GM23338 (cell line): ENCODE data around the gene FLT1. TPM values are rescaled to one million over a fixed set of nuclear protein-coding genes. Genes with fewer than 3 reads are reported as not detected.
A peak's percentile ranks its signal among the peaks of the same experiment; 100 is the strongest.

Source experiments
- ATAC-seq: fragments of 200-7000 bp; cut with Tn5 transposase; 3 replicates; pipeline ENCODE4 v1.9.1; 2020
- DNase-seq: peaks from one replicate; pipeline ENCODE4 v3.0.0-alpha.2; 2015; ENCODE audit warnings: low spot score
- H2AFZ ChIP-seq: fragments of 200-600 bp; sonication (generic); 2 replicates; pipeline ENCODE4 v1.8.0; 2016; ENCODE audit warnings: antibody characterized with exemption, mild to moderate bottlenecking, moderate library complexity
- H3F3A ChIP-seq: fragments of 200-600 bp; sonication (generic); replicated peaks from 2 replicates; pipeline ENCODE4 v1.8.0; 2017; ENCODE audit warnings: antibody characterized with exemption, mixed run types, low read depth
- H3K27ac ChIP-seq: fragments of 200-600 bp; sonication (generic); 2 replicates; pipeline ENCODE4 v1.6.1; 2016; ENCODE audit warnings: low read depth
- H3K27me3 ChIP-seq: fragments of 200-600 bp; sonication (generic); 2 replicates; pipeline ENCODE4 v1.8.0; 2016; ENCODE audit warnings: mild to moderate bottlenecking, mixed run types, moderate library complexity; ENCODE audit not compliant: insufficient read depth
- H3K36me3 ChIP-seq: fragments of 200-600 bp; sonication (generic); 2 replicates; pipeline ENCODE4 v1.8.0; 2016; ENCODE audit warnings: mild to moderate bottlenecking; ENCODE audit not compliant: insufficient read depth
- H3K4me1 ChIP-seq: fragments of 200-600 bp; sonication (generic); 2 replicates; pipeline ENCODE4 v1.8.0; 2016; ENCODE audit warnings: mild to moderate bottlenecking, moderate library complexity; ENCODE audit not compliant: insufficient read depth
- H3K4me2 ChIP-seq: fragments of 200-600 bp; sonication (generic); 2 replicates; pipeline ENCODE4 v1.7.1; 2017; ENCODE audit warnings: mixed run types
- H3K4me3 ChIP-seq: fragments of 200-600 bp; sonication (generic); 2 replicates; pipeline ENCODE4 v1.6.1; 2016; ENCODE audit warnings: mixed run types
- H3K79me2 ChIP-seq: fragments of 200-600 bp; sonication (generic); replicated peaks from 2 replicates; pipeline ENCODE4 v1.8.0; 2017; ENCODE audit warnings: mild to moderate bottlenecking; ENCODE audit not compliant: insufficient read depth
- H3K9me2 ChIP-seq: fragments of 200-600 bp; sonication (generic); 2 replicates; pipeline ENCODE4 v1.8.0; 2017; ENCODE audit not compliant: insufficient read depth
- H4K20me1 ChIP-seq: fragments of 200-600 bp; sonication (generic); replicated peaks from 2 replicates; pipeline ENCODE4 v1.8.0; 2017; ENCODE audit warnings: mild to moderate bottlenecking; ENCODE audit not compliant: insufficient read depth
- H3K27ac Mint-ChIP-seq: 2 replicates; pipeline ENCODE4 v1.8.0; 2020; ENCODE audit warnings: inconsistent platforms, mild to moderate bottlenecking, moderate library complexity, mixed read lengths
- H3K27me3 Mint-ChIP-seq: 3 replicates; pipeline ENCODE4 v1.8.0; 2022; ENCODE audit warnings: low read depth, mild to moderate bottlenecking, moderate library complexity, mixed read lengths, inconsistent platforms; ENCODE audit not compliant: insufficient read depth, poor library complexity
- H3K36me3 Mint-ChIP-seq: 3 replicates; pipeline ENCODE4 v1.8.0; 2021; ENCODE audit warnings: low read depth, mild to moderate bottlenecking, inconsistent platforms, moderate library complexity, mixed read lengths
- H3K4me1 Mint-ChIP-seq: 3 replicates; pipeline ENCODE4 v1.8.0; 2020; ENCODE audit warnings: mild to moderate bottlenecking, inconsistent platforms, mixed read lengths
- H3K4me3 Mint-ChIP-seq: 3 replicates; pipeline ENCODE4 v1.8.0; 2021; ENCODE audit warnings: moderate library complexity, mild to moderate bottlenecking, inconsistent platforms, mixed read lengths
- H3K9me3 Mint-ChIP-seq: 3 replicates; pipeline ENCODE4 v1.8.0; 2020; ENCODE audit warnings: moderate library complexity, mild to moderate bottlenecking, inconsistent platforms, mixed read lengths
- CREB1 ChIP-seq: fragments of 250-450 bp; sonication (Bioruptor Pico); IDR thresholded peaks from 2 replicates; pipeline ENCODE4 v1.5.0; 2020; ENCODE audit warnings: low read depth, mild to moderate bottlenecking, moderate library complexity
- EZH2 ChIP-seq: fragments of 200-600 bp; sonication (generic); IDR thresholded peaks from one replicate; pipeline ENCODE4 v1.8.0; 2017; ENCODE audit warnings: antibody characterized with exemption, mild to moderate bottlenecking, low read depth; ENCODE audit not compliant: unreplicated experiment
- EZH2phosphoT487 ChIP-seq: fragments of 200-600 bp; sonication (generic); IDR thresholded peaks from one replicate; pipeline ENCODE4 v1.8.1; 2018; ENCODE audit warnings: antibody characterized with exemption; ENCODE audit not compliant: unreplicated experiment
- JUNB ChIP-seq: IDR thresholded peaks from one replicate; pipeline ENCODE4 v1.6.1; 2016; ENCODE audit warnings: antibody characterized with exemption; ENCODE audit not compliant: unreplicated experiment
- NANOG ChIP-seq: IDR thresholded peaks from 2 replicates; pipeline ENCODE4 v1.6.1; 2016; ENCODE audit warnings: antibody characterized with exemption, borderline replicate concordance
- POLR2AphosphoS5 ChIP-seq: IDR thresholded peaks from 2 replicates; pipeline ENCODE4 v1.6.1; 2016; ENCODE audit warnings: antibody characterized with exemption, low read depth
- STAT1 ChIP-seq: IDR thresholded peaks from one replicate; pipeline ENCODE4 v1.6.1; 2016; ENCODE audit warnings: antibody characterized with exemption; ENCODE audit not compliant: unreplicated experiment
- ZNF114 ChIP-seq: fragments of 250-450 bp; sonication (Bioruptor Pico); IDR thresholded peaks from 2 replicates; pipeline ENCODE4 v1.5.0; 2020; ENCODE audit warnings: mild to moderate bottlenecking, moderate library complexity
- ZNF331 ChIP-seq: fragments of 250-450 bp; sonication (Bioruptor Pico); IDR thresholded peaks from 2 replicates; pipeline ENCODE4 v1.5.0; 2020; ENCODE audit warnings: low read depth, mild to moderate bottlenecking, moderate library complexity
- polyA plus RNA-seq: library from polyadenylated mRNA; unstranded; fragments of >200 nt; fragmentation: Nextera tagmentation; extraction: Ambion mirVana; gene quantifications from 2 replicates; pipeline ENCODE4 v1.2.1, GENCODE V29; 2016
- total RNA-seq: library from RNA; depleted of rRNA; stranded (reverse); fragments of >200 nt; shearing (Covaris generic); gene quantifications from 2 replicates; pipeline ENCODE4 v1.2.3, GENCODE V29; 2014
- TF ChIP-seq, protein P1 (sequence below), 2 experiments: fragments of 200-600 bp in 1 of 2; sonication (generic) in 1 of 2; conservative IDR thresholded peaks; 2 replicates each; pipeline versions ENCODE4 v1.5.1 to v1.6.1; 2016 to 2017; ENCODE audit warnings: antibody characterized with exemption in 2 of 2, low read depth in 2 of 2, mild to moderate bottlenecking in 2 of 2, moderate library complexity in 1 of 2
- TF ChIP-seq, protein P2 (sequence below): IDR thresholded peaks from 2 replicates; pipeline ENCODE4 v1.6.1; 2016; ENCODE audit warnings: antibody characterized with exemption
- TF ChIP-seq, protein P3 (sequence below): IDR thresholded peaks from one replicate; pipeline ENCODE4 v1.6.1; 2018; ENCODE audit warnings: antibody characterized with exemption; ENCODE audit not compliant: unreplicated experiment

FLT1 gene
- total and polyA plus RNA-seq, 2 experiments from 2014 or later = 26.8 to 116 TPM

DNA sequence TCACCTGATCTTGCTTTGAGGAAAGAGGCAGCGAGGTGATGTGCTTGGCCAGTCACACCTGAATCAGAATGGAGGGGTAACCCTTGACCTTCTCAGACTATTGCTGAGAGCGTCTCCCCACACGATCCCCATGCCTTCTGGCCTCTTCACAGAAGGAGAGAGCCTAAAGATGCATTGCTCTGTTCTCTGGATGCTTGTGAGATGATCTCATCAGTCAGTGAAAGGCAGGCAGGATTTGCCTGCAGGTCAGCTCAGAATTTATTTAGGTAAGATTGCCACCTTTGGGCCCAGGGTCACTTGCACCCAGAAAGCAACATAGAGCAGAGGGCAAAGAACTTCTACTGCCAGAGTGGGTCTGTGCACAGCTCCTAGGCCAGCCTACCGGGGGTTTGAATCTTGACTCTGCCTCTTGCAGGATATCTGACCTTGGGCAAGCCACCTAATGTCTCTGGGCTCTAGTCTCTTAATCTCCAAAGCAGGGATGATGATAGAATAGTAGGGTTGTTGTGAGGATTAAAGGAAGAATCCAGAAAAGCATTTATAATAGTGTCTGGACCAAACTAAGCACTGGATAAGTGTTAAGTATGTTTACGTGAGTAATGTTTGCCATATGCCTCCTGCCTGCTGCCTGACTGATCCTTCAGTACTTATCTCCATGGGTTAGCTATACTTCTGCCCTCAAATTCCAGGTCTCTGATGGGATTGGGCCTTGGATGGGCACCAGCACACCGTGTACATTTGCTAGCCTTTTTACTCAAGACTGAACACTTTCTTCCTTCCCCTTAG lies 8.4 kb upstream of the FLT1 start:
- Mint-ChIP-seq H3K27ac (no peak overlapping the region), H3K4me1 (peaks cover 17% of the 10 kb centered on the region), H3K36me3 (no peaks in the 10 kb centered on the region), H3K9me3 (no peaks in the 10 kb centered on the region), H3K4me3 (no peak overlapping the region), H3K27me3 (peaks cover 6% of the 10 kb centered on the region)
- Histone ChIP-seq H3K4me2 (no peak overlapping the region), H4K20me1 (no peaks in the 10 kb centered on the region), H3K27me3 (no peaks in the 10 kb centered on the region), H2AFZ (peak overlapping the region; percentile 1; the same call in 1 of the 2 replicates), H3K4me1 (no peaks in the 10 kb centered on the region; the same call in none of the 2 replicates), H3K36me3 (no peaks in the 10 kb centered on the region), H3F3A (no peaks in the 10 kb centered on the region), H3K27ac (no peak overlapping the region), H3K9me2 (peaks cover 3% of the 10 kb centered on the region; the same call in 1 of the 2 replicates), H3K79me2 (no peaks in the 10 kb centered on the region), H3K4me3 (no peak overlapping the region)
- peak; percentile 52 for DNase-seq
- ATAC-seq = peak; percentile 88
- no peak for TF ChIP-seq JUNB
- TF ChIP-seq, protein P1, sequence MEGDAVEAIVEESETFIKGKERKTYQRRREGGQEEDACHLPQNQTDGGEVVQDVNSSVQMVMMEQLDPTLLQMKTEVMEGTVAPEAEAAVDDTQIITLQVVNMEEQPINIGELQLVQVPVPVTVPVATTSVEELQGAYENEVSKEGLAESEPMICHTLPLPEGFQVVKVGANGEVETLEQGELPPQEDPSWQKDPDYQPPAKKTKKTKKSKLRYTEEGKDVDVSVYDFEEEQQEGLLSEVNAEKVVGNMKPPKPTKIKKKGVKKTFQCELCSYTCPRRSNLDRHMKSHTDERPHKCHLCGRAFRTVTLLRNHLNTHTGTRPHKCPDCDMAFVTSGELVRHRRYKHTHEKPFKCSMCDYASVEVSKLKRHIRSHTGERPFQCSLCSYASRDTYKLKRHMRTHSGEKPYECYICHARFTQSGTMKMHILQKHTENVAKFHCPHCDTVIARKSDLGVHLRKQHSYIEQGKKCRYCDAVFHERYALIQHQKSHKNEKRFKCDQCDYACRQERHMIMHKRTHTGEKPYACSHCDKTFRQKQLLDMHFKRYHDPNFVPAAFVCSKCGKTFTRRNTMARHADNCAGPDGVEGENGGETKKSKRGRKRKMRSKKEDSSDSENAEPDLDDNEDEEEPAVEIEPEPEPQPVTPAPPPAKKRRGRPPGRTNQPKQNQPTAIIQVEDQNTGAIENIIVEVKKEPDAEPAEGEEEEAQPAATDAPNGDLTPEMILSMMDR (conservative IDR thresholded peaks at IDR 0.05; ENCODE audit: low read depth in 2 of 2) = peak in 1 of 2 experiments; percentile 18; a peak in 1 of 4 replicates

DNA sequence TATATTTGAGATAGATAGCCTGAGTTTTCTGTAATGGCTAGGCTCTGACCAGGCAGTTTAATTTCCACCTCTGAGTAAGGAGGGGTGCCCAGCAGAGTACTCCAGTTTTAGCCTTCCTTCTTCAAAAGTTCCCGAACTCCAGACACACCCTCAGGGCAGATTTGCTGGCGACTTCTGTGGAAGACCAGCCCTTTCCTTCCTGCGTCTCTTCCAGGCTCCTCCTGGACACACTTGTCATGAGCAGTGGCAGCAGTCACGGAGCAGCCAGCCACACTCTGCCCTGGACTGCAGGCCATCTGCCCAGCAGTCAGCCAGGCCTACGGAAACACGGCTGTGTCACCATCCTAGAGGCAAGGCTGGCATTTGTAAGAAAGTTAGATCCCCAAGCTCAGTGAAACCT lies 6.6 kb upstream of the FLT1 start:
- Mint-ChIP-seq H3K4me3 (no peak overlapping the region), H3K4me1 (peaks cover 34% of the 10 kb centered on the region), H3K9me3 (no peaks in the 10 kb centered on the region), H3K27me3 (peaks cover 8% of the 10 kb centered on the region), H3K36me3 (no peaks in the 10 kb centered on the region), H3K27ac (no peak overlapping the region)
- Histone ChIP-seq H3K4me3 (no peak overlapping the region), H3K4me2 (no peak overlapping the region), H3K27ac (no peak overlapping the region), H4K20me1 (no peaks in the 10 kb centered on the region), H3K4me1 (peaks cover 8% of the 10 kb centered on the region), H3K27me3 (peaks cover 16% of the 10 kb centered on the region), H3K9me2 (peaks cover 3% of the 10 kb centered on the region; the same call in 1 of the 2 replicates), H3F3A (no peaks in the 10 kb centered on the region), H3K79me2 (peaks cover 6% of the 10 kb centered on the region), H3K36me3 (no peaks in the 10 kb centered on the region), H2AFZ (no peak overlapping the region)
- ATAC-seq (no peak), DNase-seq (no peak)
- TF ChIP-seq NANOG (no peak), EZH2 (no peak), POLR2AphosphoS5 (no peak), JUNB (no peak), STAT1 (no peak), EZH2phosphoT487 (no peak), ZNF114 (CRISPR knock-in tag) (no peak), CREB1 (CRISPR knock-in tag) (no peak), ZNF331 (no peak)
- TF ChIP-seq, protein P2, sequence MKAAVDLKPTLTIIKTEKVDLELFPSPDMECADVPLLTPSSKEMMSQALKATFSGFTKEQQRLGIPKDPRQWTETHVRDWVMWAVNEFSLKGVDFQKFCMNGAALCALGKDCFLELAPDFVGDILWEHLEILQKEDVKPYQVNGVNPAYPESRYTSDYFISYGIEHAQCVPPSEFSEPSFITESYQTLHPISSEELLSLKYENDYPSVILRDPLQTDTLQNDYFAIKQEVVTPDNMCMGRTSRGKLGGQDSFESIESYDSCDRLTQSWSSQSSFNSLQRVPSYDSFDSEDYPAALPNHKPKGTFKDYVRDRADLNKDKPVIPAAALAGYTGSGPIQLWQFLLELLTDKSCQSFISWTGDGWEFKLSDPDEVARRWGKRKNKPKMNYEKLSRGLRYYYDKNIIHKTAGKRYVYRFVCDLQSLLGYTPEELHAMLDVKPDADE = no peak
- TF ChIP-seq, protein P3, sequence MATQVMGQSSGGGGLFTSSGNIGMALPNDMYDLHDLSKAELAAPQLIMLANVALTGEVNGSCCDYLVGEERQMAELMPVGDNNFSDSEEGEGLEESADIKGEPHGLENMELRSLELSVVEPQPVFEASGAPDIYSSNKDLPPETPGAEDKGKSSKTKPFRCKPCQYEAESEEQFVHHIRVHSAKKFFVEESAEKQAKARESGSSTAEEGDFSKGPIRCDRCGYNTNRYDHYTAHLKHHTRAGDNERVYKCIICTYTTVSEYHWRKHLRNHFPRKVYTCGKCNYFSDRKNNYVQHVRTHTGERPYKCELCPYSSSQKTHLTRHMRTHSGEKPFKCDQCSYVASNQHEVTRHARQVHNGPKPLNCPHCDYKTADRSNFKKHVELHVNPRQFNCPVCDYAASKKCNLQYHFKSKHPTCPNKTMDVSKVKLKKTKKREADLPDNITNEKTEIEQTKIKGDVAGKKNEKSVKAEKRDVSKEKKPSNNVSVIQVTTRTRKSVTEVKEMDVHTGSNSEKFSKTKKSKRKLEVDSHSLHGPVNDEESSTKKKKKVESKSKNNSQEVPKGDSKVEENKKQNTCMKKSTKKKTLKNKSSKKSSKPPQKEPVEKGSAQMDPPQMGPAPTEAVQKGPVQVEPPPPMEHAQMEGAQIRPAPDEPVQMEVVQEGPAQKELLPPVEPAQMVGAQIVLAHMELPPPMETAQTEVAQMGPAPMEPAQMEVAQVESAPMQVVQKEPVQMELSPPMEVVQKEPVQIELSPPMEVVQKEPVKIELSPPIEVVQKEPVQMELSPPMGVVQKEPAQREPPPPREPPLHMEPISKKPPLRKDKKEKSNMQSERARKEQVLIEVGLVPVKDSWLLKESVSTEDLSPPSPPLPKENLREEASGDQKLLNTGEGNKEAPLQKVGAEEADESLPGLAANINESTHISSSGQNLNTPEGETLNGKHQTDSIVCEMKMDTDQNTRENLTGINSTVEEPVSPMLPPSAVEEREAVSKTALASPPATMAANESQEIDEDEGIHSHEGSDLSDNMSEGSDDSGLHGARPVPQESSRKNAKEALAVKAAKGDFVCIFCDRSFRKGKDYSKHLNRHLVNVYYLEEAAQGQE = no peak
- TF ChIP-seq, protein P1 (conservative IDR thresholded peaks at IDR 0.05; ENCODE audit: low read depth in 2 of 2) = no peak
